Ishikawa (cell line): ENCODE data around the gene OR10G3.

Experiments
- CEBPB ChIP-seq: IDR thresholded peaks from 2 replicates; pipeline ENCODE4 v1.6.1; 2012
- CREB1 ChIP-seq: IDR thresholded peaks from 2 replicates; pipeline ENCODE4 v1.6.1; 2012; ENCODE audit warnings: low read depth
- EGR1 ChIP-seq: IDR thresholded peaks from 2 replicates; pipeline ENCODE4 v1.6.1; 2012
- EP300 ChIP-seq: IDR thresholded peaks from 2 replicates; pipeline ENCODE4 v1.6.1; 2012; ENCODE audit warnings: borderline replicate concordance
- FOXM1 ChIP-seq: IDR thresholded peaks from 2 replicates; pipeline ENCODE4 v1.6.1; 2012; ENCODE audit warnings: low read depth, borderline replicate concordance
- NFIC ChIP-seq: IDR thresholded peaks from 2 replicates; pipeline ENCODE4 v1.6.1; 2012
- RAD21 ChIP-seq: IDR thresholded peaks from 2 replicates; pipeline ENCODE4 v1.6.1; 2012; ENCODE audit warnings: low read depth
- TAF1 ChIP-seq: IDR thresholded peaks from 2 replicates; pipeline ENCODE4 v1.6.1; 2012; ENCODE audit warnings: low read depth, mild to moderate bottlenecking
- TCF12 ChIP-seq: IDR thresholded peaks from 2 replicates; pipeline ENCODE4 v1.6.1; 2012; ENCODE audit warnings: low read depth
- TEAD4 ChIP-seq: IDR thresholded peaks from 2 replicates; pipeline ENCODE4 v1.6.1; 2012
- YY1 ChIP-seq: IDR thresholded peaks from 2 replicates; pipeline ENCODE4 v1.6.1; 2012; ENCODE audit warnings: low read depth
- ZBTB7A ChIP-seq: IDR thresholded peaks from 2 replicates; pipeline ENCODE4 v1.6.1; 2012; ENCODE audit warnings: low read depth
- TF ChIP-seq, protein P1 (sequence below): IDR thresholded peaks from 2 replicates; pipeline ENCODE4 v1.6.1; 2012
- TF ChIP-seq, protein P2 (sequence below): IDR thresholded peaks from 2 replicates; pipeline ENCODE4 v1.6.1; 2012; ENCODE audit warnings: low read depth, mild to moderate bottlenecking
- TF ChIP-seq, protein P3 (sequence below): IDR thresholded peaks from 2 replicates; pipeline ENCODE4 v1.6.1; 2012

The OR10G3 gene

DNA sequence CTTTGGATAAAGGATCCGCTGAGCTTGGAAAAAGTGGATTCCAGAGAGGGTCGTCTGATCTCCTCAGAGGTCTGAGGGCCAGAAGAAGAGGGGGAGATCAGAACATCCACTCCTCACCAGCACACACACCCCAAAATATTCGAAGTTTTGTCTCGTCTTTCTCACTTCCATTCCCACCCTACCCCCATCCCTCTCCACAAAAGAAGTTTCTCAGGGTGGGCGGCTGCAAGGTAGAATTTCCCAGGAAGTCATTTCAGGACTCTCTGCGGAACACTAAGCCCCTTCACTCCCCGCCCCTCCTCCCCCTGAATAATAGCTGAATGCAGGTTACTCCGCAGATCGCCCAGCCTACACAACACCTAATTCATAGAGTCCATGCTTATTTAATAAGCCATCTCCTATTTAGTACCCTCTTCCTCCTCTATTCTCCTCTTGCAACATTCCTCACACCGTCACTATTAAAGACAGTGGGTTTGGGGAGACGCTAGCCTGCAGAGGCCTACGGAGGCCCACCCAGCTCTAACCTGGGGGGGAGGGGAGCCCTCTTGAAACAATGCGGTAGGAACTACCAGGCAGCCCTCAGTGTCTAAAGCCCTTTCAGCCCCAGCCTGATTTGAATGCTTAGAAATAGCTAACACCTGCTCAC lies 53.1 kb downstream of the OR10G3 start:
- TF ChIP-seq, protein P1, sequence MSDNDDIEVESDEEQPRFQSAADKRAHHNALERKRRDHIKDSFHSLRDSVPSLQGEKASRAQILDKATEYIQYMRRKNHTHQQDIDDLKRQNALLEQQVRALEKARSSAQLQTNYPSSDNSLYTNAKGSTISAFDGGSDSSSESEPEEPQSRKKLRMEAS, result no peak
- 0 out of 2 replicates have a peak, but pooled peaks have one; percentile 10 for TF ChIP-seq ZBTB7A

DNA sequence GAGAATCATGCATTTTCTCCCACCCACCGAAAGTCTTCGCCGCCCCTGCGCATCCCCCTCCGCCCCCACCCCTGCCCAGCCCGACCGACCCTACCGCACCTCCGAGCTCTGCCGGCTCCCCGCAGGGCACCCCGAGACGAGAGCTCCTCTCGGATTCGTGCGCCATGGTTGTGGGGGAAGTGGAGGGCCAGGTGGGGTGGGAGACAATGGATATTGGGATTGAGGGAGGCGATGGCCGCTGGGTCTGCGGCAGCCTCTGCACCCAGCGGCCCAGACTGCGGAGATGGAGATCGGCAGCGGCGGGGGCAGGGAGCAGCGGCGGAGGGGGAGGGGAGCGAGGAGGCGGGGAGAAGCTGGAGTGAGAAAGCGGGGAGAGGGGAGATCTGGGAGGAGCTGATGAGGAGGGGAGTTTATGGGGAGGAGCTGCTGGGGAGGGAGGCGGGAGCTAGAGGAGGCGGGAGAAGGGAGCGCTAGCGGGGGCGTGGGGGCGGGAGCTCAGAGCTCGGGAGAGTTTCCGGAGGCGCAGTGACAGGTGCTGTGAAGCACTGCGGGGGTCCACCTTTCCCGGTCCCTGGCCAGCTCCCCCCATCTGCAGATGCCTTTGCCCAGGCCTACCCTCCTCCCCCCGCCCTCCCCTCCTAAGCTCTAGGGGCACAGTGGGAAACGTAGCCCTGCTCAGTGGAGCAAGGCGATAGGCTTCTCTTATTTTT lies 53.8 kb downstream of the OR10G3 start, which contains the start of gene SALL2:
TSS of gene SALL2 (minus strand) at position 385 of the 710 bp plus-strand sequence. CDS start at position 166, 219 bp downstream.
- TF ChIP-seq ZBTB7A (peak; percentile 54; the same call in 1 of the 2 replicates), TAF1 (no peak; the same call in none of the 2 replicates), EGR1 (peak; percentile 93), CREB1 (no peak), FOXM1 (no peak), EP300 (0 out of 2 replicates have a peak, but pooled peaks have one; percentile 23), TCF12 (0 out of 2 replicates have a peak, but pooled peaks have one; percentile 18), NFIC (0 out of 2 replicates have a peak, but pooled peaks have one; percentile 23), CEBPB (no peak), TEAD4 (no peak), YY1 (peak; percentile 34; the same call in 1 of the 2 replicates), RAD21 (no peak)
- TF ChIP-seq, protein P1, result peak; percentile 33; the same call in 1 of the 2 replicates
- TF ChIP-seq, protein P2, sequence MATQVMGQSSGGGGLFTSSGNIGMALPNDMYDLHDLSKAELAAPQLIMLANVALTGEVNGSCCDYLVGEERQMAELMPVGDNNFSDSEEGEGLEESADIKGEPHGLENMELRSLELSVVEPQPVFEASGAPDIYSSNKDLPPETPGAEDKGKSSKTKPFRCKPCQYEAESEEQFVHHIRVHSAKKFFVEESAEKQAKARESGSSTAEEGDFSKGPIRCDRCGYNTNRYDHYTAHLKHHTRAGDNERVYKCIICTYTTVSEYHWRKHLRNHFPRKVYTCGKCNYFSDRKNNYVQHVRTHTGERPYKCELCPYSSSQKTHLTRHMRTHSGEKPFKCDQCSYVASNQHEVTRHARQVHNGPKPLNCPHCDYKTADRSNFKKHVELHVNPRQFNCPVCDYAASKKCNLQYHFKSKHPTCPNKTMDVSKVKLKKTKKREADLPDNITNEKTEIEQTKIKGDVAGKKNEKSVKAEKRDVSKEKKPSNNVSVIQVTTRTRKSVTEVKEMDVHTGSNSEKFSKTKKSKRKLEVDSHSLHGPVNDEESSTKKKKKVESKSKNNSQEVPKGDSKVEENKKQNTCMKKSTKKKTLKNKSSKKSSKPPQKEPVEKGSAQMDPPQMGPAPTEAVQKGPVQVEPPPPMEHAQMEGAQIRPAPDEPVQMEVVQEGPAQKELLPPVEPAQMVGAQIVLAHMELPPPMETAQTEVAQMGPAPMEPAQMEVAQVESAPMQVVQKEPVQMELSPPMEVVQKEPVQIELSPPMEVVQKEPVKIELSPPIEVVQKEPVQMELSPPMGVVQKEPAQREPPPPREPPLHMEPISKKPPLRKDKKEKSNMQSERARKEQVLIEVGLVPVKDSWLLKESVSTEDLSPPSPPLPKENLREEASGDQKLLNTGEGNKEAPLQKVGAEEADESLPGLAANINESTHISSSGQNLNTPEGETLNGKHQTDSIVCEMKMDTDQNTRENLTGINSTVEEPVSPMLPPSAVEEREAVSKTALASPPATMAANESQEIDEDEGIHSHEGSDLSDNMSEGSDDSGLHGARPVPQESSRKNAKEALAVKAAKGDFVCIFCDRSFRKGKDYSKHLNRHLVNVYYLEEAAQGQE, result no peak
- TF ChIP-seq, protein P3, sequence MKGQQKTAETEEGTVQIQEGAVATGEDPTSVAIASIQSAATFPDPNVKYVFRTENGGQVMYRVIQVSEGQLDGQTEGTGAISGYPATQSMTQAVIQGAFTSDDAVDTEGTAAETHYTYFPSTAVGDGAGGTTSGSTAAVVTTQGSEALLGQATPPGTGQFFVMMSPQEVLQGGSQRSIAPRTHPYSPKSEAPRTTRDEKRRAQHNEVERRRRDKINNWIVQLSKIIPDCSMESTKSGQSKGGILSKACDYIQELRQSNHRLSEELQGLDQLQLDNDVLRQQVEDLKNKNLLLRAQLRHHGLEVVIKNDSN, result no peak

- TF ChIP-seq, protein P1, result no peak
- TF ChIP-seq, protein P2, result no peak
- no peak for TF ChIP-seq RAD21
- TF ChIP-seq NFIC, result no peak
- TF ChIP-seq CREB1, result no peak
- TF ChIP-seq CEBPB, result no peak
- no peak for TF ChIP-seq EGR1
- TF ChIP-seq, protein P3, result no peak
- TF ChIP-seq FOXM1, result no peak
- no peak for TF ChIP-seq TCF12
- no peak for TF ChIP-seq TEAD4
- no peak for TF ChIP-seq YY1
- TF ChIP-seq EP300, result no peak
- no peak for TF ChIP-seq TAF1
- no peak for TF ChIP-seq ZBTB7A
Measured at GRCh38 chr14:21525571-21525961, 54.3 kb downstream of the OR10G3 start.

- TF ChIP-seq CREB1 (no peak), TCF12 (no peak), CEBPB (no peak), EP300 (no peak)
Measured at GRCh38 chr14:21524575-21525490, 55.0 kb downstream of the OR10G3 start.

GRCh38 chr14:21523203-21523602 lies 56.7 kb downstream of the OR10G3 start:
- TF ChIP-seq EGR1 (no peak), ZBTB7A (no peak), EP300 (no peak), TCF12 (no peak), TEAD4 (no peak), NFIC (no peak), CEBPB (no peak), CREB1 (no peak), YY1 (no peak), RAD21 (no peak), FOXM1 (no peak)
- TF ChIP-seq, protein P3, result no peak
- TF ChIP-seq, protein P1, result no peak
- TF ChIP-seq, protein P2, result no peak
